A673 (cell line): ENCODE data around the gene DNAH14. TPM values are rescaled to one million over a fixed set of nuclear protein-coding genes. Genes with fewer than 3 reads are reported as not detected.

Experiments
- BruUV-seq: library from RNA; stranded (reverse); fragments of 400-500 nt; replicated peaks from 2 replicates; lab custom pipeline; 2021; lab: Mats Ljungman, UMichigan
- CTCF ChIA-PET: fragments of 300-600 bp; sonication (Branson Sonifier 250); formaldehyde crosslinking; loops from one replicate; lab custom pipeline; 2022; ENCODE audit warnings: antibody characterized with exemption; lab: Charles Lee
- POLR2A ChIA-PET: fragments of 300-600 bp; sonication (Branson Sonifier 250); formaldehyde crosslinking; loops from one replicate; lab custom pipeline; 2022; ENCODE audit warnings: antibody characterized with exemption; ENCODE audit not compliant: low non-redundant PET; lab: Charles Lee
- DNase-seq: peaks from one replicate; pipeline ENCODE4 v3.0.0-alpha.2; 2015; ENCODE audit warnings: low spot score
- H3K27ac ChIP-seq: fragments of 200-600 bp; sonication (generic); 2 replicates; pipeline ENCODE4 v1.5.1; 2016; ENCODE audit warnings: mixed run types, low read depth, mild to moderate bottlenecking, mixed read lengths, antibody characterized with exemption, low read length; ENCODE audit not compliant: poor library complexity, severe bottlenecking
- H3K27me3 ChIP-seq: fragments of 200-600 bp; sonication (generic); replicated peaks from 2 replicates; pipeline ENCODE4 v1.6.1; 2017; ENCODE audit warnings: mixed run types, low read depth, mild to moderate bottlenecking, mixed read lengths, antibody characterized with exemption, low read length; ENCODE audit not compliant: insufficient read depth, poor library complexity
- H3K36me3 ChIP-seq: fragments of 200-600 bp; sonication (generic); 2 replicates; pipeline ENCODE4 v1.6.1; 2016; ENCODE audit warnings: mixed run types, mild to moderate bottlenecking, mixed read lengths, antibody characterized with exemption, low read length; ENCODE audit not compliant: insufficient read depth, poor library complexity, severe bottlenecking
- H3K4me1 ChIP-seq: fragments of 200-600 bp; sonication (generic); 2 replicates; pipeline ENCODE4 v1.6.1; 2017; ENCODE audit warnings: mixed run types, mild to moderate bottlenecking, mixed read lengths, antibody characterized with exemption, low read length; ENCODE audit not compliant: insufficient read depth, poor library complexity, severe bottlenecking
- H3K4me3 ChIP-seq: fragments of 200-600 bp; sonication (generic); 2 replicates; pipeline ENCODE4 v1.5.1; 2016; ENCODE audit warnings: low read depth, mixed run types, mild to moderate bottlenecking, mixed read lengths, low read length; ENCODE audit not compliant: poor library complexity, severe bottlenecking
- H3K9me3 ChIP-seq: fragments of 200-600 bp; sonication (generic); 2 replicates; pipeline ENCODE4 v1.6.1; 2016; ENCODE audit warnings: mixed run types, low read depth, mild to moderate bottlenecking, mixed read lengths, antibody characterized with exemption, low read length; ENCODE audit not compliant: poor library complexity, severe bottlenecking
- EZH2 ChIP-seq: fragments of 200-600 bp; sonication (generic); IDR thresholded peaks from 2 replicates; pipeline ENCODE4 v1.6.1; 2017; ENCODE audit warnings: borderline replicate concordance, low read depth, mild to moderate bottlenecking, mixed read lengths, antibody characterized with exemption, low read length; ENCODE audit not compliant: poor library complexity, severe bottlenecking
- intact Hi-C: fragments of 100-400 bp; cut with micrococcal nuclease; formaldehyde crosslinking; loops from one replicate; pipeline ENCODE4 v1.10.0; 2022; ENCODE audit not compliant: unreplicated experiment
- total RNA-seq: library from RNA; stranded (reverse); gene quantifications from 2 replicates; pipeline ENCODE4 v1.2.3, GENCODE V29; 2021
- TF ChIP-seq, protein P1 (sequence below): fragments of 300-800, 200-600 bp; sonication (generic); conservative IDR thresholded peaks from 2 replicates; pipeline ENCODE4 v1.5.1; 2017; ENCODE audit warnings: low read depth, mild to moderate bottlenecking, antibody characterized with exemption, low read length, moderate library complexity, mixed read lengths

Gene DNAH14
- total RNA-seq, 1 experiment from 2014 or later, result 9.9 TPM

GRCh38 chr1:225354906-225355305, 425.4 kb downstream of the DNAH14 start:
- Histone ChIP-seq H3K36me3 (no peaks in the 10 kb centered on the region), H3K27ac (no peak overlapping the region), H3K4me3 (no peak overlapping the region), H3K4me1 (peaks cover 7% of the 10 kb centered on the region), H3K27me3 (no peaks in the 10 kb centered on the region), H3K9me3 (no peaks in the 10 kb centered on the region)
- BruUV-seq, result no TSS peak
- ChIA-PET CTCF (no interaction called here), POLR2A (no interaction called here)
- intact Hi-C loops, result no loop called here
- DNase-seq, result no peak
- no peak for TF ChIP-seq EZH2
- TF ChIP-seq, protein P1, sequence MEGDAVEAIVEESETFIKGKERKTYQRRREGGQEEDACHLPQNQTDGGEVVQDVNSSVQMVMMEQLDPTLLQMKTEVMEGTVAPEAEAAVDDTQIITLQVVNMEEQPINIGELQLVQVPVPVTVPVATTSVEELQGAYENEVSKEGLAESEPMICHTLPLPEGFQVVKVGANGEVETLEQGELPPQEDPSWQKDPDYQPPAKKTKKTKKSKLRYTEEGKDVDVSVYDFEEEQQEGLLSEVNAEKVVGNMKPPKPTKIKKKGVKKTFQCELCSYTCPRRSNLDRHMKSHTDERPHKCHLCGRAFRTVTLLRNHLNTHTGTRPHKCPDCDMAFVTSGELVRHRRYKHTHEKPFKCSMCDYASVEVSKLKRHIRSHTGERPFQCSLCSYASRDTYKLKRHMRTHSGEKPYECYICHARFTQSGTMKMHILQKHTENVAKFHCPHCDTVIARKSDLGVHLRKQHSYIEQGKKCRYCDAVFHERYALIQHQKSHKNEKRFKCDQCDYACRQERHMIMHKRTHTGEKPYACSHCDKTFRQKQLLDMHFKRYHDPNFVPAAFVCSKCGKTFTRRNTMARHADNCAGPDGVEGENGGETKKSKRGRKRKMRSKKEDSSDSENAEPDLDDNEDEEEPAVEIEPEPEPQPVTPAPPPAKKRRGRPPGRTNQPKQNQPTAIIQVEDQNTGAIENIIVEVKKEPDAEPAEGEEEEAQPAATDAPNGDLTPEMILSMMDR, result no peak

DNA sequence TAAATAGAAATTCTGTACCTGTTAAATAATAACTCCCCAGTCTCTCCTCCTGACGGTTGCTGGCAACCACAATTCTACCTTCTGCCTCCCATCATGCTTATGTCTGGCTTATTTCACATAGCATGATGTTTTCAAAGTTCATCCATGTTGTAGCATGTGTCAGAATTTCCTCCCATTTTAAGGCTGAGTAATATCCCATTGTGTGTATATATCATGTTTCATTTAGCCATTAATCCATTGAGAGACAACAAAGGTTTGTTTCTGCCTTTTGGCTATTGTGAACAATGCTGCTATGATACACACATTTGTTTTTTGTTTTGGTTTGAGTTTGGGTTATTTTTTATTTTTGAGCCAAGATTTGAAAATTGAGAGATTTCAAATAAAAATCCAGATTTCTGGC, 426.4 kb downstream of the DNAH14 start:
- Histone ChIP-seq H3K4me3 (no peak overlapping the region), H3K4me1 (no peaks in the 10 kb centered on the region), H3K27ac (no peak overlapping the region), H3K36me3 (no peaks in the 10 kb centered on the region), H3K27me3 (no peaks in the 10 kb centered on the region), H3K9me3 (no peaks in the 10 kb centered on the region)
- no TSS peak for BruUV-seq
- ChIA-PET CTCF (no interaction called here), POLR2A (no interaction called here)
- DNase-seq, result no peak
- no peak for TF ChIP-seq EZH2
- TF ChIP-seq, protein P1, result no peak
- intact Hi-C loops, result no loop called here

GRCh38 chr1:225360119-225360518, 430.6 kb downstream of the DNAH14 start:
- Histone ChIP-seq H3K9me3 (no peaks in the 10 kb centered on the region), H3K36me3 (no peaks in the 10 kb centered on the region), H3K4me1 (no peaks in the 10 kb centered on the region), H3K27me3 (no peaks in the 10 kb centered on the region), H3K27ac (no peak overlapping the region), H3K4me3 (no peak overlapping the region)
- POLR2A ChIA-PET, result no interaction called here
- intact Hi-C loops, result no loop called here
- BruUV-seq, result no TSS peak
- no peak for DNase-seq
- TF ChIP-seq, protein P1, result no peak
- TF ChIP-seq EZH2, result no peak
- CTCF ChIA-PET, result no interaction called here
